Forelimb muscle (tissue), 1 donor: ENCODE results near the gene SYTL2. TPM values are rescaled to one million over a fixed set of nuclear protein-coding genes. Genes with fewer than 3 reads are reported as not detected.

Source experiments
- DNase-seq: peaks from one replicate; pipeline ENCODE4 v3.0.0-alpha.2; 2013; ENCODE audit warnings: low read depth
- polyA plus RNA-seq: library from polyadenylated mRNA; unstranded; fragments of 120-200 nt; gene quantifications from one replicate; pipeline ENCODE4 v1.2.1, GENCODE V29; 2013; ENCODE audit not compliant: insufficient read length

The SYTL2 gene
- polyA plus RNA-seq, 1 donor, result 78.9 TPM

GRCh38 chr11:85827748-85828639 is 17.1 kb upstream of the SYTL2 start:
- DNase-seq, result no peak

DNA sequence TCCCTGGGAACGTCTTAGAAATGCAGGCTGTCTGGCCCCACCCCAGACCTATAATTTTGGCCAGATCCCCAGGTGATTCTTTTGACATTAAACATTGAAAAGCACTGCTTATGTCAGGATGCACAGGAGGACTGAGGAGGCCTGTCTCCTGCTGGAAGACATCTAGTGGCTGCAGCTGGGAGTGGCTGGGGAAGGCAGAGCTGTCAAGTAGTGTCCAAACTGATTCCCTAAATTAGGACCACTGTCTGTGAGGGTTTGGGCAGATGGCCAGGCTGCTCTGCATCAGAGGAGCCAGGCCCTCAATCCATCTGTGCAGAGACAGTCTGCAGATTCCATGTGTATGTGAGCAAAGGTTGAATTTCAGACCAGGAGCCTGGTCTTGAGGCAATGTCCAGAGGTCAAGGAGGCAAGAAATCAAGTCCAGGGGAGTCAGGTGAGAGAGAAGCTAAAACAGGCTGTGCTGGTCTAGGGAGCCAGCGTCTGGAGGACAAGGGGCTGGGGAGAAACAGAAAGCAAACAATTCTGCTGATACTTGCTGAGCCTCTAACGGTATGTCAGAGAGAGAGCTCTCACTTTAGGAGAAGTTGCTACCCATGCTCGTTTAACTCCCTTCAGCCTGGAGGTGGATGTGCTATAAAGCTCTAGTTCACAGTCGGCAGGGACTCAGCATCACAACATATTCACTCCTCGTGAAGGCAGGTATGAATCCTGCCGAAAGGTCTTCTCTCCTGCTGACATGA is 15.3 kb upstream of the SYTL2 start:
- DNase-seq, result no peak

DNA sequence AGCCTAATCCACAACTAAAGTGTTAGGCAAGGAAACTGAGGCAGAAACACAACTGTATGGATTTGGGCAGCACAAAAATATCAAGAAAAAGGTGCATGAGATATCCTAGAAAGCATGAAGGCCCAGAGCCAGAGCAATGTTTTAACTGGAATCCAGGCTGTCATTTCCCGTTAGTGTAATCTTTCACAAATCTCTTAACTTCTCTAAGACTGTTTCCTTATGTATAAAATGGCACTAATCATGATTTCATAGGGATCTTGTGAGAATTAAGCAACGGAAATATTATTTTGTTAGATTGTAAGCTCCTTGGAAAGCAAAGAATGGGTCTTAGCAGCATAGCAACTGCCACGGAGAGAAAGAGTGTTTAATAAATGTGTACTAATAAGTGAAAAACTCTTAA is 14.7 kb upstream of the SYTL2 start:
- DNase-seq, result no peak

DNA sequence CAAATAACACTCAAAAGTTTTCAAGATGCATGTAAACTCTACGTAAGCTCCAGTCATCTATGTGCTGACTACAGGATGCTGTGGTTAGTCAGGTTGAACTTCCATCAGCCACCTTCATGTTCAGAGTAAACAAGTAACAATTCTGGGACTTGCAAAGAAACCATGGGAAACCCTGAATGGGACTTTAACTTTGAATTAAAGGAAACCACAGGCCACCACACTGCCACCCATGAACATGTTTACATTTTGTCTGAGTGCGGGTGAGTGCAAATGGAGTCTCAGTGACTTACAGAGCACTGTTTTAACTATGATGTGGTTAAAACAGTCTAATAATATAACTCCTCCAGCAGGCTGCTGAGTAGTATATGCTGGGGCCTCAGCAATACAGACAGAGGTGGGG is 12.9 kb upstream of the SYTL2 start:
- no peak for DNase-seq

DNA sequence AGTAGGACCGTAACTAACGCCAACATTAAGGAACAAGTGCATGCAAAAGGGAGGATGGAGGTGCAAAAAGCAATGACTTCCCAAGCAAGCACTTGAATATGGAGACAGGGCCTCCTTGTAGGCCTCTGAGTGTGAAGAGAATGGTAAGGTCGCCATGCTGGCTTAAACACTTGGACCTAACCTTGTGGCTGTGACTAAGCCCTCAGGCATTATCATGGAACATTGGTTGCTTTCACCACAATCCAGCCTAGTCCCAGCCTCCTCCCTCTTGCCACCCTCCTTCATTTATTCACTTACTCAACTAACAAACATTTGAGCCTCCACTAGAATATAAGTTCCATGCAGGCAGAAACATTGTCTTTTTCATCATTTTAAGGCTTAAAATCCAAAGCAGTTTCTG is 11.9 kb upstream of the SYTL2 start:
- DNase-seq, result no peak

- DNase-seq, result no peak
These were observed 10.7 kb upstream of the SYTL2 start for GRCh38 chr11:85821636-85822035.

DNA sequence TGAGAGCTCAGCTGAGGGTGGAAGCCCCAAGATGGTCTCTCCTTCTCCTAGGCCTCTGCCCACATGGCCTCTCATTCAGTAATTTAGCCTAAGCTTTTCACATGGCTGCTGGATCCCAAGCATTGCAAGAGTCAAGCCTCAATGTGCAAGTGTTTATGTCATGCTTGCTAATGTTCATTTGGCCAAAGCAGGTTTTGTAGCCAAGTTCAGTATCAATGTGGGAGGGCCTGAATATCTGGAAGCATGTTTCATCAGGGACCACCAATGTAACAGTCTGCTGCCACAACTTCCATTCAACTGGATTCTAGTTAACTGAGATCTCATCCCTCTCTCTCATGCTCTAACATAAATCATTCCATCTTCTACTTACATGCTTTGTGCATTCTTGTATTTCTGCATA is 8.5 kb upstream of the SYTL2 start:
- DNase-seq, result no peak

DNA sequence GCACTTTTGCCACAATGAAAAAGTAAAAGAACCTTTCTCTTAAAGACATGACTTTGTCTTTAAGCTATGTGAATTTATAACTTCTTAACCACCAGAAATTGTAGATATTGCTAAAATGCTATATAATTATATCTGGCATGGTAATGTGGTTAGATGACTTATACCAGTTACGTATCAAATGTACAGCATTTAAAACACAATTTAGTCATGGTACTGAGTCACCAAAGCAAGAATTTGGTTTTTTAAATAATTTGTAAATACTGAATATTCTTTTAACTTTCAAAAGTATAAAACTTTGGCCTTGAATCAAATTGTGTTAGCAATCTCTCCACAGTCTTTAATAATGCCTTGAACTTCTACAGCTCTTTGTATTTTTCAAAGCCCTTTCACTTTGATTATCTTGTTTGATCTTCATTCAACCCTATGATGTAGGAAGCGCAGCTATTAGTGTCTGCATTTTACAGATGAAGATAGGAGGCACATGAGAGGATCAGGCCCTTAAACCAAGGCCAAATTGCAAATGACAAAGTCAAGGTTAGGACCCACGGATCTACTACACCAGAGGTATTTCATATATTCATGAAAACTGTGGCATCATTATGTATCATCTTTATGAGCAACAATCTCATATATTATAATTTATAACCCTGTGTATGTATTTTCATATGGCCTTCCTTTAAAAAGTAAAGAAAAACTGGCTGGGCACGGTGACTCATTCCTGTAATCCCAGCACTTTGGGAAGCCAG is 4.4 kb upstream of the SYTL2 start:
- no peak for DNase-seq

- DNase-seq, result no peak
These were observed 2.8 kb upstream of the SYTL2 start for GRCh38 chr11:85813721-85814120.

DNA sequence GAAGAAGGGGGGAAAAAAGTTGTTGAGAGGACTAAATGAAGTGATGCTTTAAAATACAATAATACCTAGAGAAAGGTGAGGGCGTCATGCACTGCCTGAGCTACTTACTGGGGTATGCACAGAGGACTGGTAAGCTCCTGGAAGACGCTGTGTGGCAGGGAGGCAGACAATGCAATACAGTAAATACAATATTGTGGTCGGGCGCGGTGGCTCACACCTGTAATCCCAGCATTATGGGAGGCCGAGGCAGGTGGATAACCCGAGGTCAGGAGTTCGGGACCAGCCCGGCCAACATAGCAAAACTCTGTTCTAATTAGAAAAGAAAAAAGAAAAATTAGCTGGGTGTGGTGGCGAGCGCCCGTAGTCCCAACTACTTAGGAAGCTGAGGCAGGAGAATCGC is 683 bp upstream of the SYTL2 start:
- DNase-seq, result no peak

- DNase-seq, result no peak
These were observed 445 bp downstream of the SYTL2 start for GRCh38 chr11:85810521-85810870.

DNA sequence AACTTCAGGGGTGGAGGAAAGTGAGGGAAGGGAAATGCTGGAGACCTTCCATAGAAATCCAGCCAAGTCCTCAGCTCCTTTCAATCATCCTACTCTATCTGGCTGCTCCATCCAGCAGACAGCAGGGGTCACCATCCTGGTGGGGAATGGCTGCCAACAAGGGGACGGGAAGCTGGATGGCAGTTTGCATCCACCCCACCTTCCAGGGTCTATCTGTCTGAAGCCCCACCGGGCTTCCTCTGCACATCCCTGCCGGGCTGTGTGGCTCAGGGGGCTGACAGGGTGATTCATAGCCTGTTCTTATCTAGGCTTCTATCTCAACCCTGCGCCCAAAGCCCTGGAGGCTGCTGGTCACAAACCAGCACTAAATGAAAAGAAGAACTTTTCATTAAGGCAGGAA is 1.1 kb downstream of the SYTL2 start:
- DNase-seq, result no peak

DNA sequence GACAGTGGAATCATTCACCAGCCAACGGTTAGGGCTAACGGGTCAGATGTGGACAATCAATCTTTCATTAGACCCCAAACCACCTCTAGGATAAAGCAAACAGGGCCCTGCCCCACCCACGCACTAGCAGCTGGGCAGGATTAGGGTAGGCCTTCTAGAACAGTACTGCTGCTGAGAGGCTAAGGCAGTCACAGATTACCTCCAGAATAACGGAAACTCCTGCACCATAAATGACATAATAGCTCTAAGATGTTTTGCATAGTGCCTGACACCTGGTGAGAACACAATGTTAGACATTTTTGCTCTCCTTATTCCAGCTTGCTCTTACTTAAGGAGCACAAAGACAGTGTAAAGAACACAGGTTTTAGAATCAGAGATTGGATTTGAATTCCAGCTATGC is 1.8 kb downstream of the SYTL2 start:
- DNase-seq, result no peak

GRCh38 chr11:85806876-85807275 is 4.1 kb downstream of the SYTL2 start:
- no peak for DNase-seq

DNA sequence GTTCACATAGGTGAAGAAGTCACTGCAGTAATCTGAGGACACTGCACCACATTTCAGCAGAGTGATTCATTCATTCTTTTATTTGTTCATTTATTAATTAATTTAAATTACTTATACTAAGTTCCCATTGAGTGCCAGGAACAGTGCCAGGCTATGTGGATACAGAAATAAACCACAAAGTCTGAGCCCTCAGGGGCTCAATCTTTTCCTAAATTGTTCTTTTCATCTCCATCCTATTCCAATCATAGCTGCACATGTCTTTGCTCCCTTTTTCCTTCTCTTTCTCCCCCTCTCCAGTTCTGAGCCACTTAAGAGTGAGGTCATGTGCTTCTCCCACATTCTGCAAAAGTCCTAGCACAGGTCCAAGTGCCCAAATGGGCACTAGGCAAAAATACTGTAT is 4.9 kb downstream of the SYTL2 start:
- no peak for DNase-seq

DNA sequence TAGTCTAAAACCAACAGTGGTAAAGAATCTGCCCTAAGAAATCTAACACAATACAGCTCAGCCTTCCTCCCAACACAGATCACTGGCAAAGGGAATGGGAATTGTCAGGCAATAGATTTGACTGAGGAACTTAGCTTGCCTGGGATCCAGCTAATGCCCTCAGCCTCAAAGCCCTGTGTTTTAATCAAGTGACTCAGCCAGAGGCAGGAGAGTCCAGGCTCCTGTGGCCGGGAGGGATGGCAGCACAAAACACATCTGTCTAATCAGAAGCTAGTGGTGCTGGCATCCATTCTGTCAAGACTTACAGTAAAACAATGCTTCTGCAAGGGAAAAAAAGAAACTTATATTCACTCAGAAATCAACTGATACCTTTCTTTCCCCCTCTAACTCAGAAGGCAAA is 5.6 kb downstream of the SYTL2 start:
- DNase-seq, result no peak

DNA sequence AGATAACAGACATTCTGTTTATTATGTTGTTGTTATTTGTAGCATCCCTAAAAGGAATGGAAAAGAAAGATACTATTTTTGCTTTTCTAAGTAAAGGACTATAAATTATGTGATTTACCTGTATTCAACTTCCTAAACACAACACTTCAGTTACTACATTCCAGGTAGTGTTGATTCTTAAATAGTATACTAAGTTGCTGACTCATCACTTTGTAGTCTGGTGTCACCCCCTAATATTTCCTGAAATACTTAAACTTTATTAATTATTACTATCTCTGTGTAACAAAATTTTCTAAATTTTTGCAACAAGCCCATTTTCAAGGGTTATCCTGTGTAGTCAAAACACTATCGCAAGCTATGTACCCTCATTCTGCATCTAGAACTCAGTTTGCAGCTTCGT is 7.0 kb downstream of the SYTL2 start:
- DNase-seq, result no peak

GRCh38 chr11:85803303-85803702 is 7.6 kb downstream of the SYTL2 start:
- no peak for DNase-seq

DNA sequence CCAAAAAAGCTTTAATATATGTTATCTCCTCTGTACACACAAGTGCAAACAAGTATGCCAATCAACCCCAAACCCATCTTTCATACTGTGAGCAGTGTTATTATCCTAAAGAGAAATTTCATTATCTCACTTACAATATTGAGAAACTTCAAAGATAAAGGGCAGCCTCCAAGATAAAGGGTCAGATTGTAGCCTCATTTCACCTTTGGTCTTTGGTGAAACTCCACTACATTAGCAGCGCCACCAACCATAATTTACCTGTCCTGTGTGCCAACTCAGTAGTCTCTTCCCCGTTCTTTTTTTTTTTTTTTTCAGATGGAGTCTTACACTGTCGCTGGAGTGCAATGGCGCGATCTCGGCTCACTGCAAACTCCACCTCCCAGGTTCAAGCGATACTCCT is 9.4 kb downstream of the SYTL2 start:
- no peak for DNase-seq

DNA sequence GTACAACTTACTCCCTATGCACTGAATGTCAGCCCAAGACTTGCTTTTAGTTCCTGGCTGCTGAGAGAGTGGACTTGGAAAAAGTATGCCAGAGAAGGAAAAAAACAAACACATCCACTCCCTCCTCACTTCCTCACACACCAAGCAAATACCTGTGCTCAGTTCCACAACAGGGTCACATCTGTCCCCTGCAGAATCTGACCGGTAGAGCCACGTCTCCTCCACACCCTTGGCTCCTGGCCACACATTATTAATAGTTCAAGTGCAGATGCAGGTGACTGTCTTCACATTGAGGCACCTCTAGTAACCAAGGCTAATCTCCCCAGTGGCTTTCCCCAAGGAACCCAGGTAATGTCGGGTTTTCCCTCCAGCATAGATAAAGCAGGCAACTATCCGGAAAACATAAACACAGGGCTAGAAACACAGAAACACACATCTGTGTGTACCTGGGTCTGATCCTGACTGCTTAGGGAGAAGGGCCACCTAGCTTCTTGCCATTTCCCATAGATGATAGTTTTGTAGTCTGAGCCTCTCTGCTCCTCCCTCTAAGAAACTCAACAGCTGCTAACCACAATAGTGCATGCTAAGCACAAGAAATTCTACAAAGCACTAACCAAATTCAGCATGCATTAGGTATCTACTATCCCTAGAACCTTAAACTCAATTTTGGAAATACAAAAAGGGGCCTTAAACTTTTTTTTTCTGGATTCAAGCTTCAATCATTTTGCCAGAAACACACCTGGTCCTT is 10.2 kb downstream of the SYTL2 start:
- DNase-seq, result no peak

- DNase-seq, result no peak
These were observed 11.8 kb downstream of the SYTL2 start for GRCh38 chr11:85799142-85799541.

GRCh38 chr11:85798361-85798760 is 12.6 kb downstream of the SYTL2 start:
- no peak for DNase-seq
